HCT116 (cell line): Measurements from ENCODE around the gene FBN1. TPM values are rescaled to one million over a fixed set of nuclear protein-coding genes. Genes with fewer than 3 reads are reported as not detected.

Experiments used
- ATAC-seq: fragments of 200-7000 bp; cut with Tn5 transposase; 2 replicates; pipeline ENCODE4 v1.9.1; 2020; ENCODE audit warnings: mild to moderate bottlenecking, moderate library complexity
- BruUV-seq: library from RNA; stranded (reverse); fragments of 400-500 nt; replicated peaks from 2 replicates; lab custom pipeline; 2021; lab: Mats Ljungman, UMichigan
- CTCF ChIA-PET: fragments of 300-600 bp; sonication (Branson Sonifier 250); formaldehyde crosslinking; loops from one replicate; lab custom pipeline; 2021; ENCODE audit warnings: antibody characterized with exemption; lab: Charles Lee
- POLR2A ChIA-PET: fragments of 300-600, 350-600 bp; sonication (Branson Sonifier 250); formaldehyde crosslinking; loops from one replicate; lab custom pipeline; 2021; ENCODE audit warnings: antibody characterized with exemption; lab: Charles Lee
- RAD21 ChIA-PET, 2 experiments: fragments of 300-600 bp; sonication (Branson Sonifier 250); formaldehyde crosslinking; loops; one replicate each; lab custom pipeline; 2023; ENCODE audit warnings: low total read pairs in 2 of 2; ENCODE audit not compliant: uncharacterized antibody in 2 of 2, unreplicated experiment in 2 of 2, low non-redundant PET in 1 of 2; lab: Charles Lee
- DNase-seq: peaks from one replicate; pipeline ENCODE4 v3.0.0-alpha.2; 2010; ENCODE audit warnings: low read depth, low spot score
- H2AFZ ChIP-seq: fragments of 200-600 bp; shearing (Covaris generic), sonication (generic); 2 replicates; pipeline ENCODE4 v1.6.1; 2017; ENCODE audit warnings: low read depth, mixed run types, mixed read lengths, antibody characterized with exemption, low read length; ENCODE audit not compliant: poor library complexity, severe bottlenecking
- H3K27ac ChIP-seq: 2 replicates; pipeline ENCODE4 v1.5.1; 2012; ENCODE audit warnings: low read depth, low read length
- H3K27me3 ChIP-seq: fragments of 200-600 bp; sonication (generic); 2 replicates; pipeline ENCODE4 v1.6.1; 2016; ENCODE audit warnings: mixed run types, low read length, mixed read lengths; ENCODE audit not compliant: insufficient read depth
- H3K36me3 ChIP-seq, 2 experiments: fragments of 200-500 bp in 1 of 2; fragments of 200-600 bp in 1 of 2; sonication (Bioruptor generic) in 1 of 2; sonication (generic) in 1 of 2; 2 replicates each; pipeline versions ENCODE4 v1.5.1 to v1.6.1; 2014 to 2016; ENCODE audit warnings: low read length in 2 of 2, inconsistent platforms in 1 of 2, mixed read lengths in 1 of 2, mixed run types in 1 of 2; ENCODE audit not compliant: insufficient read depth in 2 of 2, control insufficient read depth in 1 of 2
- H3K4me1 ChIP-seq, 2 experiments: fragments of 200-600 bp in 1 of 2; sonication (generic) in 1 of 2; 2 replicates each; pipeline versions ENCODE4 v1.5.1 to v1.6.1; 2012 to 2017; ENCODE audit warnings: low read length in 2 of 2, inconsistent platforms in 1 of 2, mild to moderate bottlenecking in 1 of 2, mixed read lengths in 1 of 2, mixed run types in 1 of 2, moderate library complexity in 1 of 2; ENCODE audit not compliant: insufficient read depth in 2 of 2, control insufficient read depth in 1 of 2
- H3K4me2 ChIP-seq: fragments of 200-600 bp; sonication (generic); 2 replicates; pipeline ENCODE4 v1.6.1; 2017; ENCODE audit warnings: mixed run types, low read length, mixed read lengths
- H3K4me3 ChIP-seq, 2 experiments: fragments of 200-600 bp in 1 of 2; sonication (generic) in 1 of 2; replicated peaks in 1 of 2; 2 replicates each; pipeline ENCODE4 v1.5.1; 2011 to 2016; ENCODE audit warnings: low read length in 2 of 2, control low read depth in 1 of 2, low read depth in 1 of 2, mild to moderate bottlenecking in 1 of 2, mixed read lengths in 1 of 2, mixed run types in 1 of 2
- H3K79me2 ChIP-seq: fragments of 200-600 bp; sonication (generic); 2 replicates; pipeline ENCODE4 v1.6.1; 2017; ENCODE audit warnings: mild to moderate bottlenecking, mixed run types, low read length, moderate library complexity, mixed read lengths; ENCODE audit not compliant: insufficient read depth
- H3K9ac ChIP-seq: fragments of 200-600 bp; sonication (generic); 2 replicates; pipeline ENCODE4 v1.6.1; 2016; ENCODE audit warnings: low read length, mixed read lengths
- H3K9me2 ChIP-seq: fragments of 200-600 bp; sonication (generic), shearing (Covaris generic); 2 replicates; pipeline ENCODE4 v1.6.1; 2017; ENCODE audit warnings: mixed run types, mild to moderate bottlenecking, moderate library complexity; ENCODE audit not compliant: insufficient read depth
- H3K9me3 ChIP-seq, 2 experiments: fragments of 200-500 bp in 1 of 2; fragments of 200-600 bp in 1 of 2; sonication (Bioruptor generic) in 1 of 2; sonication (generic) in 1 of 2; 2 replicates each; pipeline ENCODE4 v1.6.1; 2014 to 2017; ENCODE audit warnings: low read length in 2 of 2, mixed read lengths in 2 of 2, inconsistent platforms in 1 of 2, low read depth in 1 of 2, mild to moderate bottlenecking in 1 of 2, mixed run types in 1 of 2, moderate library complexity in 1 of 2; ENCODE audit not compliant: control insufficient read depth in 1 of 2, insufficient read depth in 1 of 2
- H4K20me1 ChIP-seq: fragments of 200-600 bp; sonication (generic), shearing (Covaris generic); 2 replicates; pipeline ENCODE4 v1.6.1; 2017; ENCODE audit warnings: mixed run types, mild to moderate bottlenecking, moderate library complexity; ENCODE audit not compliant: insufficient read depth
- CEBPB ChIP-seq: IDR thresholded peaks from 2 replicates; pipeline ENCODE4 v1.6.1; 2012; ENCODE audit warnings: low read depth
- EGR1 ChIP-seq: IDR thresholded peaks from 2 replicates; pipeline ENCODE4 v1.6.1; 2012; ENCODE audit warnings: low read depth
- ELF1 ChIP-seq: IDR thresholded peaks from 2 replicates; pipeline ENCODE4 v1.6.1; 2012; ENCODE audit warnings: low read depth, borderline replicate concordance
- EZH2 ChIP-seq: fragments of 200-600 bp; sonication (generic); IDR thresholded peaks from 2 replicates; pipeline ENCODE4 v1.6.1; 2017; ENCODE audit warnings: antibody characterized with exemption, mixed run types
- FOSL1 ChIP-seq: IDR thresholded peaks from 2 replicates; pipeline ENCODE4 v1.6.1; 2012; ENCODE audit warnings: low read depth
- ZBTB33 ChIP-seq: IDR thresholded peaks from 2 replicates; pipeline ENCODE4 v1.6.1; 2011; ENCODE audit warnings: mild to moderate bottlenecking, low read length, moderate library complexity; ENCODE audit not compliant: insufficient replicate concordance; ENCODE audit errors: extremely low read depth
- intact Hi-C: fragments of 100-400 bp; cut with micrococcal nuclease; formaldehyde crosslinking; loops from 2 replicates; pipeline ENCODE4 v1.10.0; 2022
- total RNA-seq: library from RNA; stranded (reverse); gene quantifications from one replicate; pipeline ENCODE4 v1.2.1, GENCODE V29; 2021; ENCODE audit not compliant: unreplicated experiment
- TF ChIP-seq, protein P1 (sequence below), 3 experiments: fragments of 200-600 bp in 1 of 3; sonication (generic) in 1 of 3; IDR thresholded peaks in 2 of 3; conservative IDR thresholded peaks in 1 of 3; 2 replicates each; pipeline ENCODE4 v1.5.1; 2012 to 2017; ENCODE audit warnings: low read depth in 2 of 3, low read length in 2 of 3, antibody characterized with exemption in 1 of 3, borderline replicate concordance in 1 of 3, control low read depth in 1 of 3, mild to moderate bottlenecking in 1 of 3, mixed read lengths in 1 of 3, mixed run types in 1 of 3, moderate library complexity in 1 of 3; ENCODE audit not compliant: insufficient read depth in 1 of 3

The FBN1 gene
- total RNA-seq, 1 experiment from 2014 or later: 1.7 TPM

GRCh38 chr15:48592221-48592731, 53.2 kb downstream of the FBN1 start:
- Histone ChIP-seq H2AFZ (no peak overlapping the region), H3K9me3 (no peaks in the 10 kb centered on the region), H3K4me2 (no peak overlapping the region), H4K20me1 (no peaks in the 10 kb centered on the region), H3K27me3 (no peaks in the 10 kb centered on the region), H3K9me2 (no peaks in the 10 kb centered on the region), H3K79me2 (no peaks in the 10 kb centered on the region), H3K4me3 (no peak overlapping the region), H3K4me1 (no peaks in the 10 kb centered on the region), H3K9ac (no peak overlapping the region), H3K27ac (no peak overlapping the region), H3K36me3 (no peaks in the 10 kb centered on the region)
- ChIA-PET POLR2A (no interaction called here), CTCF (no interaction called here), RAD21 (no interaction called here)
- no TSS peak for BruUV-seq
- TF ChIP-seq, protein P1, sequence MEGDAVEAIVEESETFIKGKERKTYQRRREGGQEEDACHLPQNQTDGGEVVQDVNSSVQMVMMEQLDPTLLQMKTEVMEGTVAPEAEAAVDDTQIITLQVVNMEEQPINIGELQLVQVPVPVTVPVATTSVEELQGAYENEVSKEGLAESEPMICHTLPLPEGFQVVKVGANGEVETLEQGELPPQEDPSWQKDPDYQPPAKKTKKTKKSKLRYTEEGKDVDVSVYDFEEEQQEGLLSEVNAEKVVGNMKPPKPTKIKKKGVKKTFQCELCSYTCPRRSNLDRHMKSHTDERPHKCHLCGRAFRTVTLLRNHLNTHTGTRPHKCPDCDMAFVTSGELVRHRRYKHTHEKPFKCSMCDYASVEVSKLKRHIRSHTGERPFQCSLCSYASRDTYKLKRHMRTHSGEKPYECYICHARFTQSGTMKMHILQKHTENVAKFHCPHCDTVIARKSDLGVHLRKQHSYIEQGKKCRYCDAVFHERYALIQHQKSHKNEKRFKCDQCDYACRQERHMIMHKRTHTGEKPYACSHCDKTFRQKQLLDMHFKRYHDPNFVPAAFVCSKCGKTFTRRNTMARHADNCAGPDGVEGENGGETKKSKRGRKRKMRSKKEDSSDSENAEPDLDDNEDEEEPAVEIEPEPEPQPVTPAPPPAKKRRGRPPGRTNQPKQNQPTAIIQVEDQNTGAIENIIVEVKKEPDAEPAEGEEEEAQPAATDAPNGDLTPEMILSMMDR (IDR thresholded peaks at IDR 0.05 in 2 of 3, conservative IDR thresholded peaks at IDR 0.05 in 1 of 3; ENCODE audit: borderline replicate concordance in 1 of 3, insufficient read depth in 1 of 3, low read depth in 2 of 3, low read length in 2 of 3): no peak
- no peak for TF ChIP-seq ZBTB33
- TF ChIP-seq FOSL1: no peak
- no peak for TF ChIP-seq ELF1
- no peak for TF ChIP-seq EZH2
- no peak for TF ChIP-seq EGR1
- no peak for TF ChIP-seq CEBPB
- ATAC-seq (no peak), DNase-seq (no peak)
- intact Hi-C loops: no loop called here
